ENCODE results near the gene CRB2. TPM values are rescaled to one million over a fixed set of nuclear protein-coding genes. Genes with fewer than 3 reads are reported as not detected.

The CRB2 gene
- total RNA-seq, 1 experiment from 2014 or later: 0.07 TPM

GRCh38 chr9:123347289-123348060, 8.5 kb upstream of the CRB2 start:
- Histone ChIP-seq H3K4me1 (ENCODE audit: control insufficient read depth in 1 of 2, insufficient read depth in 2 of 2, low read length in 2 of 2) (peaks cover 0 to 13% of the 10 kb centered on the region in 2 experiments; a peak in 1 of 4 replicates), H2AFZ (ENCODE audit: low read depth, low read length, poor library complexity, severe bottlenecking) (no peak overlapping the region), H3K9ac (ENCODE audit: low read length) (no peak overlapping the region), H3K27ac (ENCODE audit: low read depth, low read length) (no peak overlapping the region), H3K4me3 (replicated peaks in 1 of 2; ENCODE audit: low read depth in 1 of 2, low read length in 2 of 2) (no peak overlapping the region), H3K4me2 (ENCODE audit: low read length) (no peak overlapping the region), H3K9me3 (ENCODE audit: control insufficient read depth in 1 of 2, insufficient read depth in 1 of 2, low read depth in 1 of 2, low read length in 2 of 2) (no peaks in the 10 kb centered on the region; a peak in 1 of 4 replicates), H3K27me3 (ENCODE audit: insufficient read depth, low read length) (no peaks in the 10 kb centered on the region), H3K79me2 (ENCODE audit: insufficient read depth, low read length) (no peaks in the 10 kb centered on the region), H4K20me1 (ENCODE audit: insufficient read depth) (no peaks in the 10 kb centered on the region), H3K36me3 (ENCODE audit: control insufficient read depth in 1 of 2, insufficient read depth in 2 of 2, low read length in 2 of 2) (no peaks in the 10 kb centered on the region), H3K9me2 (ENCODE audit: insufficient read depth) (no peaks in the 10 kb centered on the region)
- no peak for TF ChIP-seq ZFX (IDR thresholded peaks at IDR 0.05)
- TF ChIP-seq JUND (IDR thresholded peaks at IDR 0.05): no peak
- no peak for TF ChIP-seq ZNF274 (IDR thresholded peaks at IDR 0.05; ENCODE audit: low read depth, low read length)
- no peak for TF ChIP-seq EZH2phosphoT487 (IDR thresholded peaks at IDR 0.05; ENCODE audit: borderline replicate concordance)
- no peak for TF ChIP-seq POLR2A (IDR thresholded peaks at IDR 0.05; ENCODE audit: borderline replicate concordance, extremely low read depth, insufficient read depth, insufficient read length)
- TF ChIP-seq, protein P1, sequence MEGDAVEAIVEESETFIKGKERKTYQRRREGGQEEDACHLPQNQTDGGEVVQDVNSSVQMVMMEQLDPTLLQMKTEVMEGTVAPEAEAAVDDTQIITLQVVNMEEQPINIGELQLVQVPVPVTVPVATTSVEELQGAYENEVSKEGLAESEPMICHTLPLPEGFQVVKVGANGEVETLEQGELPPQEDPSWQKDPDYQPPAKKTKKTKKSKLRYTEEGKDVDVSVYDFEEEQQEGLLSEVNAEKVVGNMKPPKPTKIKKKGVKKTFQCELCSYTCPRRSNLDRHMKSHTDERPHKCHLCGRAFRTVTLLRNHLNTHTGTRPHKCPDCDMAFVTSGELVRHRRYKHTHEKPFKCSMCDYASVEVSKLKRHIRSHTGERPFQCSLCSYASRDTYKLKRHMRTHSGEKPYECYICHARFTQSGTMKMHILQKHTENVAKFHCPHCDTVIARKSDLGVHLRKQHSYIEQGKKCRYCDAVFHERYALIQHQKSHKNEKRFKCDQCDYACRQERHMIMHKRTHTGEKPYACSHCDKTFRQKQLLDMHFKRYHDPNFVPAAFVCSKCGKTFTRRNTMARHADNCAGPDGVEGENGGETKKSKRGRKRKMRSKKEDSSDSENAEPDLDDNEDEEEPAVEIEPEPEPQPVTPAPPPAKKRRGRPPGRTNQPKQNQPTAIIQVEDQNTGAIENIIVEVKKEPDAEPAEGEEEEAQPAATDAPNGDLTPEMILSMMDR (IDR thresholded peaks at IDR 0.05 in 2 of 3, conservative IDR thresholded peaks at IDR 0.05 in 1 of 3; ENCODE audit: borderline replicate concordance in 1 of 3, insufficient read depth in 1 of 3, low read depth in 2 of 3, low read length in 2 of 3): no peak
- no peak for TF ChIP-seq SP1 (IDR thresholded peaks at IDR 0.05; ENCODE audit: low read depth)
- no peak for TF ChIP-seq SRF (IDR thresholded peaks at IDR 0.05; ENCODE audit: low read depth)
- no peak for TF ChIP-seq SIN3A (IDR thresholded peaks at IDR 0.05; ENCODE audit: low read depth)
- TF ChIP-seq FOSL1 (IDR thresholded peaks at IDR 0.05; ENCODE audit: low read depth): no peak
- TF ChIP-seq MAX (IDR thresholded peaks at IDR 0.05): no peak
- no peak for TF ChIP-seq EZH2 (IDR thresholded peaks at IDR 0.05)
- no peak for TF ChIP-seq ATF3 (IDR thresholded peaks at IDR 0.05)
- TF ChIP-seq POLR2AphosphoS5 (IDR thresholded peaks at IDR 0.05; ENCODE audit: low read depth, low read length): no peak
- intact Hi-C loops (cut with micrococcal nuclease): loop anchor here (2.0 to 10.0 kb wide), 3 partner anchors 357 to 993 kb away; no protein-coding TSS in a partner anchor
- POLR2A ChIA-PET: no interaction called here
- no TSS peak for BruUV-seq (replicated peaks)
- RAD21 ChIA-PET (ENCODE audit: low non-redundant PET in 1 of 2, low total read pairs in 2 of 2, uncharacterized antibody in 2 of 2, unreplicated experiment in 2 of 2): no interaction called here
- CTCF ChIA-PET: no interaction called here
- DNase-seq (ENCODE audit: low read depth, low spot score) (no peak), ATAC-seq (no peak)
